ENCODE data around the gene TBC1D22A.

DNA sequence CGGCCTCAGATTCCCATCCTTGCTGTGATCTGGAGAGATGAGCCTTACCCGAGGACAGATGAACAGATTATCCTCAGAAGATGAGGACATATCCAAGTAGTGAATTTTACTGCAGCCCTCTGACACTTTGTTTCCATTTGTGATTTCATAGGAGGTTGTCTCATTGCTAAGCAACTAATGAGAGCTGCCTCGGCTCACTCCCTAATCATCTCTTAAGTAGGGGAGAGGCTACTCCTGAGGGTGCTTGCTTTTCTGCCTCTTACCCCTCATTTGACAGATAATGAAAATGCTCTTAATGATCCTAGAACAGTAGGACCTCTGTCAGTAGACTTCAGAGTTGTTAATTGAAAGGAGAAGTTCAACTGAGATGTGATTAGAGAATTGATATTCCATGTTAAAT, 150.9 kb downstream of the TBC1D22A start:
- TF ChIP-seq, protein P1, sequence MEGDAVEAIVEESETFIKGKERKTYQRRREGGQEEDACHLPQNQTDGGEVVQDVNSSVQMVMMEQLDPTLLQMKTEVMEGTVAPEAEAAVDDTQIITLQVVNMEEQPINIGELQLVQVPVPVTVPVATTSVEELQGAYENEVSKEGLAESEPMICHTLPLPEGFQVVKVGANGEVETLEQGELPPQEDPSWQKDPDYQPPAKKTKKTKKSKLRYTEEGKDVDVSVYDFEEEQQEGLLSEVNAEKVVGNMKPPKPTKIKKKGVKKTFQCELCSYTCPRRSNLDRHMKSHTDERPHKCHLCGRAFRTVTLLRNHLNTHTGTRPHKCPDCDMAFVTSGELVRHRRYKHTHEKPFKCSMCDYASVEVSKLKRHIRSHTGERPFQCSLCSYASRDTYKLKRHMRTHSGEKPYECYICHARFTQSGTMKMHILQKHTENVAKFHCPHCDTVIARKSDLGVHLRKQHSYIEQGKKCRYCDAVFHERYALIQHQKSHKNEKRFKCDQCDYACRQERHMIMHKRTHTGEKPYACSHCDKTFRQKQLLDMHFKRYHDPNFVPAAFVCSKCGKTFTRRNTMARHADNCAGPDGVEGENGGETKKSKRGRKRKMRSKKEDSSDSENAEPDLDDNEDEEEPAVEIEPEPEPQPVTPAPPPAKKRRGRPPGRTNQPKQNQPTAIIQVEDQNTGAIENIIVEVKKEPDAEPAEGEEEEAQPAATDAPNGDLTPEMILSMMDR (optimal IDR thresholded peaks at IDR 0.05 in 1 of 3, IDR thresholded peaks at IDR 0.05 in 1 of 3, conservative IDR thresholded peaks at IDR 0.05 in 1 of 3; ENCODE audit: extremely low read depth in 1 of 3, insufficient read depth in 2 of 3, low read length in 3 of 3), result no peak
- no peak for TF ChIP-seq EZH2 (IDR thresholded peaks at IDR 0.05; ENCODE audit: low read length)

Data from keratinocyte (primary cell).